Heart left ventricle (tissue), 16 donors: ENCODE data around the gene SFT2D2. TPM values are rescaled to one million over a fixed set of nuclear protein-coding genes. Genes with fewer than 3 reads are reported as not detected.

Source experiments
- ATAC-seq, 4 donors: fragments of 200-7000 bp; cut with Tn5 transposase; one replicate each; pipeline ENCODE4 v1.9.1; 2020 to 2022; ENCODE audit warnings: moderate library complexity in 4 of 4, mild to moderate bottlenecking in 3 of 4, moderate number of reproducible peaks in 1 of 4
- DNase-seq, 5 donors: peaks; one replicate each; pipeline ENCODE4 v3.0.0-alpha.2; 2020
- H3K27ac ChIP-seq, 12 donors: fragments of 200-600 bp; sonication (generic) in 4 of 12; one replicate each; pipeline versions ENCODE4 v1.5.0 to v1.8.0; 2016 to 2022; ENCODE audit warnings: mild to moderate bottlenecking in 2 of 12
- H3K27me3 ChIP-seq, 9 donors: fragments of 200-600 bp; sonication (generic) in 2 of 9; one replicate each; pipeline versions ENCODE4 v1.5.1 to v1.8.0; 2016 to 2022; ENCODE audit warnings: mild to moderate bottlenecking in 3 of 9
- H3K36me3 ChIP-seq, 9 donors: fragments of 200-600 bp; sonication (generic) in 2 of 9; one replicate each; pipeline versions ENCODE4 v1.5.0 to v1.8.0; 2018 to 2022; ENCODE audit warnings: mild to moderate bottlenecking in 2 of 9
- H3K4me1 ChIP-seq, 12 donors: fragments of 200-600 bp; sonication (generic) in 4 of 12; one replicate each; pipeline versions ENCODE4 v1.5.0 to v1.8.0; 2016 to 2022; ENCODE audit warnings: mild to moderate bottlenecking in 3 of 12
- H3K4me3 ChIP-seq, 12 donors: fragments of 200-600 bp; sonication (generic) in 4 of 12; one replicate each; pipeline versions ENCODE4 v1.5.0 to v1.8.0; 2017 to 2022; ENCODE audit warnings: mild to moderate bottlenecking in 9 of 12, moderate library complexity in 4 of 12
- H3K9me3 ChIP-seq, 12 donors: fragments of 200-600 bp; sonication (generic) in 4 of 12; one replicate each; pipeline versions ENCODE4 v1.5.0 to v1.8.0; 2016 to 2022; ENCODE audit warnings: mild to moderate bottlenecking in 1 of 12
- POLR2A ChIP-seq, 2 donors: fragments of 450-650 bp; IDR thresholded peaks; one replicate each; pipeline ENCODE4 v1.6.1; 2017; ENCODE audit warnings: antibody characterized with exemption in 2 of 2, mild to moderate bottlenecking in 2 of 2, moderate library complexity in 2 of 2
- WGBS, 4 donors: extraction: QIAGEN DNeasy Blood & Tissue Kit in 2 of 4; methylation state at CpG; one replicate each; pipeline versions ENCODE4 v1.1.5 to v1.1.7; 2013 to 2018; 5-methylcytosine and 5-hydroxymethylcytosine counted together
- intact Hi-C, 10 donors: fragments of 100-400 bp; cut with DNase I; formaldehyde crosslinking; loops; one replicate each; pipeline versions ENCODE4 v1.11.1 to v1.14.2; 2022
- polyA plus RNA-seq, 2 donors: library from polyadenylated mRNA; stranded (reverse); fragments of 200-250 nt; gene quantifications; one replicate each; pipeline ENCODE4 v1.2.3, GENCODE V29; 2013
- total RNA-seq, 9 donors: library from RNA; depleted of rRNA in 2 of 9; stranded (reverse); fragments of >200 nt in 2 of 9; fragmentation: NEBNext Ultra II Directional in 3 of 9; extraction: Animal tissue kit (Norgen Biotek cat#: 25700) in 3 of 9; gene quantifications; one replicate each; pipeline versions ENCODE4 v1.1.0 to v1.2.4, GENCODE V29; 2016 to 2023
- TF ChIP-seq, protein P1 (sequence below), 12 donors: fragments of 200-600 bp; sonication (generic) in 4 of 12; IDR thresholded peaks; one replicate each; pipeline versions ENCODE4 v1.5.0 to v1.8.0; 2018 to 2022; ENCODE audit warnings: antibody characterized with exemption in 12 of 12, mild to moderate bottlenecking in 5 of 12
- donor health status: ischemic (EF 13 %, LVEDD 7.1; RV severe dilation, severe dysfunction).
- donor health status: healthy with polysubstance abuse.
- donor health status: DM: no; HTN: yes; CAD: no.
- donor health status: DM: no; HTN: no; CAD: no.
- donor health status: ischemic (EF 25% LVEDD 6.9; RV normal size, moderate dysfunction).
- donor health status: ischemic (EF 25% LVEDD 5.7; RV mildly dilated, moderate dysfunction).
- donor health status: healthy.
- donor health status: DM: yes; HTN: yes; CAD: no.
- donor health status: ischemic (EF 35%, LVEDD 5.7; RV mildly dilated, moderate dysfunction).
- donor health status: nonischemic (EF 11% LVEDD 7.7; RV severe dilation, severe dysfunction).
- donor health status: DM: yes; HTN: yes; CAD: no.
- donor health status: PGD.
- donor health status: ischemic (EF 29% LVEDD 5.4; RV normal size, mild dysfunction).
- donor health status: nonischemic (EF 23%, LVEDD 6.1; RV moderate dilation, normal function).

The SFT2D2 gene
- total and polyA plus RNA-seq, 11 donors: 2.7 to 48.7 (median 14.7) TPM

GRCh38 chr1:168257397-168257796 is 31.6 kb downstream of the SFT2D2 start:
- 49 to 70% (median 60%) methylated on average over 2 of the region's 2 CpGs for WGBS, 4 donors
- ATAC-seq (no peak), DNase-seq (no peak)
- Histone ChIP-seq H3K27me3 (no peaks in the 10 kb centered on the region), H3K36me3 (peaks cover 0 to 18% (median 0%) of the 10 kb centered on the region in 9 donors), H3K27ac (no peak overlapping the region), H3K9me3 (peaks cover 0 to 29% (median 14%) of the 10 kb centered on the region in 12 donors), H3K4me3 (no peak overlapping the region), H3K4me1 (peaks cover 0 to 23% (median 7%) of the 10 kb centered on the region in 12 donors)
- TF ChIP-seq, protein P1, sequence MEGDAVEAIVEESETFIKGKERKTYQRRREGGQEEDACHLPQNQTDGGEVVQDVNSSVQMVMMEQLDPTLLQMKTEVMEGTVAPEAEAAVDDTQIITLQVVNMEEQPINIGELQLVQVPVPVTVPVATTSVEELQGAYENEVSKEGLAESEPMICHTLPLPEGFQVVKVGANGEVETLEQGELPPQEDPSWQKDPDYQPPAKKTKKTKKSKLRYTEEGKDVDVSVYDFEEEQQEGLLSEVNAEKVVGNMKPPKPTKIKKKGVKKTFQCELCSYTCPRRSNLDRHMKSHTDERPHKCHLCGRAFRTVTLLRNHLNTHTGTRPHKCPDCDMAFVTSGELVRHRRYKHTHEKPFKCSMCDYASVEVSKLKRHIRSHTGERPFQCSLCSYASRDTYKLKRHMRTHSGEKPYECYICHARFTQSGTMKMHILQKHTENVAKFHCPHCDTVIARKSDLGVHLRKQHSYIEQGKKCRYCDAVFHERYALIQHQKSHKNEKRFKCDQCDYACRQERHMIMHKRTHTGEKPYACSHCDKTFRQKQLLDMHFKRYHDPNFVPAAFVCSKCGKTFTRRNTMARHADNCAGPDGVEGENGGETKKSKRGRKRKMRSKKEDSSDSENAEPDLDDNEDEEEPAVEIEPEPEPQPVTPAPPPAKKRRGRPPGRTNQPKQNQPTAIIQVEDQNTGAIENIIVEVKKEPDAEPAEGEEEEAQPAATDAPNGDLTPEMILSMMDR (IDR thresholded peaks at IDR 0.05): no peak
- no peak for TF ChIP-seq POLR2A (IDR thresholded peaks at IDR 0.05)
- intact Hi-C loops: no loop called here

DNA sequence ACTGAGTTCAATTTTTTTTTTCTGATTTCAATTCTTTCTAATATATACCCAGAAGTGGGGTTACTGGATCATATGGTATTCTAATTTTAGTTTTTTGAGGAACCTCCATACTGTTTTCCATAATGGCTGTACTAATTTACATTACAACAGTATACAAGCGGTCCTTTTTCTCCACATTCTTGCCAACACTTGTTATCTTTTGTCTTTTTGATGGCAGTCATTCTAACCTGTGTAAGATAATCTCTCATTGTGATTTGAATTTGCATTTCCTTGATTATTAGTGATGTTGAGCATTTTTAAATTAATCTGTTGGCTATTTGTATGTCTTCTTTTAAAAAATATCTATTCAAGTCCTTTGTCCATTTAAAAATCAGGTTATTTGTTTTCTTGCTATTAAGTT is 33.8 kb downstream of the SFT2D2 start:
- Histone ChIP-seq H3K4me3 (no peak overlapping the region), H3K27me3 (no peaks in the 10 kb centered on the region), H3K9me3 (peaks cover 0 to 29% (median 14%) of the 10 kb centered on the region in 12 donors), H3K36me3 (peaks cover 0 to 16% (median 0%) of the 10 kb centered on the region in 9 donors), H3K27ac (no peak overlapping the region), H3K4me1 (peaks cover 0 to 23% (median 7%) of the 10 kb centered on the region in 12 donors)
- intact Hi-C loops: no loop called here
- DNase-seq: no peak
- no peak for ATAC-seq
- WGBS, 4 donors: 95 to 100% (median 100%) methylated on average over 1 of the region's 1 CpG
- TF ChIP-seq POLR2A (IDR thresholded peaks at IDR 0.05): no peak
- TF ChIP-seq, protein P1 (IDR thresholded peaks at IDR 0.05): no peak

- Histone ChIP-seq H3K4me3 (no peak overlapping the region), H3K36me3 (peaks cover 0 to 16% (median 0%) of the 10 kb centered on the region in 9 donors), H3K4me1 (peaks cover 0 to 23% (median 7%) of the 10 kb centered on the region in 12 donors), H3K27me3 (no peaks in the 10 kb centered on the region), H3K9me3 (peaks cover 0 to 22% (median 12%) of the 10 kb centered on the region in 12 donors), H3K27ac (peak overlapping the region in 1 of 12 donors; percentile 67)
- DNase-seq (no peak), ATAC-seq (no peak)
- no peak for TF ChIP-seq POLR2A (IDR thresholded peaks at IDR 0.05)
- TF ChIP-seq, protein P1 (IDR thresholded peaks at IDR 0.05): no peak
- intact Hi-C loops: no loop called here
- 80 to 93% (median 89%) methylated on average over 3 of the region's 3 CpGs for WGBS, 4 donors
Observed at GRCh38 chr1:168260393-168260792, 34.6 kb downstream of the SFT2D2 start.

DNA sequence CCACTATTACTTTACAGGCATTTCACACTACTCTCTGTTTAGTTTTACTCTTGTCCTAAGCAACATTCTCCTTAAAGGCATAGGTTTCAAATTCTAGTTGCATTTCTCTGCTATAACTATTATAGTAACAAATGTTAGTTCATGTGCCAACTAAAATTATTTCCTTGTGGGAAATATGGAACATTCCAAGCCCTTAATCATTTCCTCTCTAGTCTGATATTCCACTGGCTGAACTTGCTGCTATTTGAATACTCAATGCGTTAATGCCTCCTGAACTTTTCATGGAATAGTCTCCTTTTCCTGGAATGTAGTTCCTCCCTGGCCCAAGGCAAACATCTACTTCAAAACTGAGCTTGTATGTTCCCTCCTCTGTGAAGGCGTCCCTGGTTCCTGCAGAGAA is 35.6 kb downstream of the SFT2D2 start:
- Histone ChIP-seq H3K36me3 (peaks cover 0 to 16% (median 0%) of the 10 kb centered on the region in 9 donors), H3K27me3 (no peaks in the 10 kb centered on the region), H3K4me3 (no peak overlapping the region), H3K4me1 (peaks cover 0 to 23% (median 7%) of the 10 kb centered on the region in 12 donors), H3K27ac (peak overlapping the region in 4 of 12 donors; percentile 24 to 67 (median 44)), H3K9me3 (peaks cover 0 to 12% (median 3%) of the 10 kb centered on the region in 12 donors)
- WGBS, 4 donors: 36 to 62% (median 41%) methylated on average over 2 of the region's 2 CpGs
- DNase-seq (peak in 1 of 5 donors; percentile 15), ATAC-seq (peak in 3 of 4 donors; percentile 48 to 67 (median 56))
- no peak for TF ChIP-seq POLR2A (IDR thresholded peaks at IDR 0.05)
- TF ChIP-seq, protein P1 (IDR thresholded peaks at IDR 0.05): no peak
- intact Hi-C loops: no loop called here
